ENCODE measurements around the gene OR4F6.

Gene OR4F6

DNA sequence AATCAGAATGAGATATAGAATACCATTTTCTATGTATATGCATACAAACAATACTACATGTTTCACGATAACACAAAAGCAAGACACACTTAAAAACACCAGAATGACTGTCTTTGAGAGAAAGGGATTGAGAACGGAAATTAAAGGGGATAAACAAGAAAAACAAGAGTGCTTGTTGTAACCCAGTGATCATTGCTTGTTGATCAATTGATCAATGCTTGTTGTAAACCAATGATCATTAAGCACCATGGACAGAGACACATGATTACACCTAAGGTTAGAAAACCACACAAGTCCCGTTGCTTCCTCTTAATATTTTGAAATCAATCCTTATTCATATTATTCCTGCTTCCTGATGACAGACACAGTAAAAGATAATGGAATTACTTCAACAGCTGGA lies 7.6 kb downstream of the OR4F6 start:
- no peak overlapping the region for H3K27ac Mint-ChIP-seq
- DNase-seq (no peak), ATAC-seq (replicated peaks) (no peak)
- H3K27me3 Mint-ChIP-seq: peaks cover 46 to 56% of the 10 kb centered on the region in 2 donors
- no peaks in the 10 kb centered on the region for H3K4me1 Mint-ChIP-seq (ENCODE audit: low read depth in 2 of 2)
- H3K36me3 Mint-ChIP-seq (ENCODE audit: insufficient read depth): no peaks in the 10 kb centered on the region
- H3K9me3 Mint-ChIP-seq: no peaks in the 10 kb centered on the region
- H3K4me3 Mint-ChIP-seq: no peak overlapping the region

DNA sequence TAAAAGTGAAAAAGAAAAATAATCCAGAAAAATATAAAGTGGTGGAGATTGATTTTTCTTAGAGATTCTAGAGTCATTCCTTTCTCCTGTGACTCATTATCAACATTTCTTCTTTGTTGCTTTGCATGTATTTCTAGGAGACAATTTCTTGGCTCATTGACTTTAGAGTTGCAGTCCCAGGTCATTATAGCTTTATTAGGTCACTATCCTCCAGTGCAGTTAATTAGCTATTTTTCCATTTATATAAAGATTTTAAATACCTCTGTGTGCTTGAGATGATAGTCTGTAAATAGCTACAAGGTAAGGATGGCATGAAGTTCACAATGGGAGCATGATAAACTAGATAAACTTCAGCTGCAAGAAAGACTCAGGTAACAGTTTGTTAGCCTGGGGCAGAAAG lies 8.6 kb downstream of the OR4F6 start, which contains the start of gene OR4F15:
OR4F15 (plus strand) TSS at position 301 of the 400 bp plus-strand sequence. CDS start 5,985 bp downstream, outside the sequence.
- Mint-ChIP-seq H3K27me3 (peaks cover 46 to 54% of the 10 kb centered on the region in 2 donors), H3K36me3 (ENCODE audit: insufficient read depth) (no peaks in the 10 kb centered on the region), H3K9me3 (no peaks in the 10 kb centered on the region), H3K4me1 (ENCODE audit: low read depth in 2 of 2) (no peaks in the 10 kb centered on the region), H3K27ac (no peak within 1 kb of the TSS), H3K4me3 (no peak within 1 kb of the TSS)
- ATAC-seq (replicated peaks) (no peak), DNase-seq (no peak)

DNA sequence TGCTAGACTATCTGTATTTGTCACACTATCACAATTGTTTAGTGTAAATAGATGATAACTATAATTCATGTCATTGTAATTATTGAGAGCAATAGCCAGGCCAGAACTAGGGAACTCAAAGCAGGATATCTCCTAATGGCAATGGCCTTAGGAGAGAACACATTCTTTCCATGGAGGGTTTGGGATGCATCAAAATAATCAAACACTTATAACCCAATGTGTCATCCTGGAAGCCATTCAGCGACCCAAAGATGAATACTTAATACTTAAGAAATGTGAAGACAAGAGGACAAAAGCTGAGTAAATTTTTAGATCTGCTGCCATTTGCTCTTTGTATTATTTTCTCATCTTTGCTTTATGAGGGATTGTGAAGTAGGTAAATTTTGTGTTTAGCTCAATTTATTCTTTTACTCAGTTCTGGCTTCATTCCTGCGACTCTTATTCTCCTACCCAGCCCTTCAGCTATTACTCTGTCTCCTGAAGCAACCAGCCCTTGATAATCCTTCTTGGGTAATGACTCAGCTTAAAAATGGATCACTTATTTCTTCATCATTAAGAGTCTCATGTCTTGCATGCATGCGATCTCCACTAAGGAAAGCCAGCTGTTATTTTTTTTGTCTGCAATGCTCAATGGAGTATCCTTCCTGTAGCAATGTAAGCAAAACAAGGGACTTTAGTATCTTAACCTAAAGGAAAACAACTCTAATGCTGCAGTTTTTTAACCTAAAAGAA lies 10.7 kb downstream of the OR4F6 start:
- no peak for ATAC-seq (replicated peaks)
- Mint-ChIP-seq H3K27me3 (peaks cover 52 to 61% of the 10 kb centered on the region in 2 donors), H3K4me1 (ENCODE audit: low read depth in 2 of 2) (no peaks in the 10 kb centered on the region), H3K9me3 (no peaks in the 10 kb centered on the region), H3K36me3 (ENCODE audit: insufficient read depth) (no peaks in the 10 kb centered on the region), H3K4me3 (no peak overlapping the region), H3K27ac (no peak overlapping the region)
- DNase-seq: no peak

DNA sequence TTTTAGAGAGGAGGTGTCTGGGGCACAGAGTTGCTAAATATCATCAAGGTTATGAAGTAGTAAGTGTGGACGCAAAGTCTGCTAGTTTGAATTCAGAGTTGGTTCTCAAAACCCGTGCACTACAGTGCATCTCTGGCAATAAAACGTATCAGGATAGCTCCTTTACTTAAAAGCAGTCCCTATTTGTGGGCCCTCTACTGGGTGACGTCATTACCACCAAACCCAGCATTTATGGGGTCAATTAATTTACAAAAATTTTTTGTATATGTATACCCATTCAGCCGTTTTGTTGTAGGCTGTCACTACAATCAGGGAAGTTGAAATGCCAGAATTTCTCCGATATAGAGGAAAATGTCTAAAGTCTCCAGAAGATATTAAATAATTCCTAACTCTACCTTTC lies 17.5 kb downstream of the OR4F6 start:
- Mint-ChIP-seq H3K4me3 (no peak overlapping the region), H3K9me3 (no peaks in the 10 kb centered on the region), H3K36me3 (ENCODE audit: insufficient read depth) (no peaks in the 10 kb centered on the region), H3K4me1 (ENCODE audit: low read depth in 2 of 2) (no peaks in the 10 kb centered on the region), H3K27ac (no peak overlapping the region), H3K27me3 (peaks cover 42 to 60% of the 10 kb centered on the region in 2 donors)
- DNase-seq (no peak), ATAC-seq (replicated peaks) (no peak)

DNA sequence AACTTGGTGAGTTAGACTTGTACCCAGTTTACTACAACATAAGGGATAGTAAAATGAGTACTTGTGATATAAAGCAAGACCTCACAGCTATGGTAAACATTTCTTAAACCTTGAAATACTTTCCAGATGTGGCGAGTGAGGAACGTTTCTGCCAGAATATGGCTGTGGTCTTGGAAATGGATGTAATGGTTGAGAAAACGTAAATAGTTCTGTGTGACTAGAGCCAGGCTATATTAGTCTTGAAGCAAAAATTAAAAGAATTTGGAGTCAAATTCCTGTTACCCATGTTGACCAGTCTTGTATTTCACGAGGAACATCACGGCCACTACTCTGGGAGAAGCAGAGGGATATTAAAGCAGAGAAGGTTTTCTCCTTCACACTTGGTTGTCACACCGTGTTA lies 23.9 kb downstream of the OR4F6 start:
- no peak overlapping the region for H3K27ac Mint-ChIP-seq
- peaks cover 50 to 80% of the 10 kb centered on the region in 2 donors for H3K27me3 Mint-ChIP-seq
- H3K9me3 Mint-ChIP-seq: peaks cover 2 to 3% of the 10 kb centered on the region in 2 donors

DNA sequence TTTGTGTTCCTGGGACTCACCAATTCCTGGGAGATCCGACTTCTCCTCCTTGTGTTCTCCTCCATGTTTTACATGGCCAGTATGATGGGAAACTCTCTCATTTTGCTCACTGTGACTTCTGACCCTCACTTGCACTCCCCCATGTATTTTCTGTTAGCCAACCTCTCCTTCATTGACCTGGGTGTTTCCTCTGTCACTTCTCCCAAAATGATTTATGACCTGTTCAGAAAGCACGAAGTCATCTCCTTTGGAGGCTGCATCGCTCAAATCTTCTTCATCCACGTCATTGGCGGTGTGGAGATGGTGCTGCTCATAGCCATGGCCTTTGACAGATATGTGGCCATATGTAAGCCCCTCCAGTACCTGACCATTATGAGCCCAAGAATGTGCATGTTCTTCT lies 25.5 kb downstream of the OR4F6 start:
- Mint-ChIP-seq H3K4me3 (no peak overlapping the region), H3K9me3 (peaks cover 3 to 11% of the 10 kb centered on the region in 2 donors), H3K4me1 (ENCODE audit: low read depth in 2 of 2) (no peaks in the 10 kb centered on the region), H3K27ac (no peak overlapping the region), H3K36me3 (ENCODE audit: insufficient read depth) (no peaks in the 10 kb centered on the region), H3K27me3 (peaks cover 51 to 74% of the 10 kb centered on the region in 2 donors)
- DNase-seq (no peak), ATAC-seq (replicated peaks) (no peak)

More for the DNA sequence above, 23.9 kb downstream of the OR4F6 start:
- Mint-ChIP-seq H3K36me3 (ENCODE audit: insufficient read depth) (no peaks in the 10 kb centered on the region), H3K4me3 (no peak overlapping the region), H3K4me1 (ENCODE audit: low read depth in 2 of 2) (no peaks in the 10 kb centered on the region)
- no peak for ATAC-seq (replicated peaks)
- DNase-seq: no peak

DNA sequence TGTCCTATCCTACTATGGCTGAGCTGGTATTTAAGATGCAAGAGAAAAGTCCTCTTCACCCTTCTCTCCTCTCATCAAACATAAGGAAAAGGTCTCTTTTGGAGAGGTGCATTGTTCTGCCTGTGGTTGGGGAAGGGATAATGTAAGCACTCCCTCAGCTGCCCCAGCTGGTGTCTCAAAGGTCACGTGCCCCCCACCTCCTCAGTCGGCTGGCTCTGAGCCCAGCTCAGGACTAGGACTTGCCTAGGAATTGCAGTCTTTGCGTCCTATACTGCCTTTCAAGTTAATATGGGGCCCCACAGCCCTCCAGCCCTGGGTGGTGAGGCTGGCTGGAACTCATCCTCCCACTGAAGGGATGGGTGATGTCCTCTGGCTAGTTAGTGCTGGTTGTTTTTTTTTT lies 38.3 kb downstream of the OR4F6 start:
- H3K9me3 Mint-ChIP-seq: no peaks in the 10 kb centered on the region
- ATAC-seq (replicated peaks) (no peak), DNase-seq (no peak)
- no peak overlapping the region for H3K4me3 Mint-ChIP-seq
- peaks cover 34 to 51% of the 10 kb centered on the region in 2 donors for H3K27me3 Mint-ChIP-seq
- H3K27ac Mint-ChIP-seq: no peak overlapping the region
- H3K36me3 Mint-ChIP-seq (ENCODE audit: insufficient read depth): no peaks in the 10 kb centered on the region
- H3K4me1 Mint-ChIP-seq (ENCODE audit: low read depth in 2 of 2): no peaks in the 10 kb centered on the region

DNA sequence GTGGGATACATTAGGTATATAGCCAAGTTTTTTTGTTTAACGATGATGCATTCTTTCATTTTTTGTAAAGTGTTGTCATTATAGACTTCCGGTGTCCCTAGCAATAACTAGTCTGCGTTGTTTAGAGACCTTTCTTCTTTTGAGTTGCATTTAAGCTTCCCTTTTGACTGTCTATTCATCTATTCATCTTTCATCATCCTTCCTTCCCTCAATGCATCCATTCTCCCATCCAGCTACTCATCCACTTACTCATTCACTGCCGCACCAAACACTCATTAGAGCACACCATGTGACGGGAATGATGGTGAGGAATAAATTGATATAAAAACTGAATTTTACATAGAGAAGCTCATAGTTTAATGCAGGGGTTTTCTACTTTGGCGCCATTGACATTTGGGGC lies 41.6 kb downstream of the OR4F6 start:
- Mint-ChIP-seq H3K4me3 (no peak overlapping the region), H3K27ac (no peak overlapping the region), H3K9me3 (no peaks in the 10 kb centered on the region), H3K27me3 (peaks cover 42 to 58% of the 10 kb centered on the region in 2 donors), H3K4me1 (ENCODE audit: low read depth in 2 of 2) (no peaks in the 10 kb centered on the region), H3K36me3 (ENCODE audit: insufficient read depth) (no peaks in the 10 kb centered on the region)
- ATAC-seq (replicated peaks) (no peak), DNase-seq (no peak)

DNA sequence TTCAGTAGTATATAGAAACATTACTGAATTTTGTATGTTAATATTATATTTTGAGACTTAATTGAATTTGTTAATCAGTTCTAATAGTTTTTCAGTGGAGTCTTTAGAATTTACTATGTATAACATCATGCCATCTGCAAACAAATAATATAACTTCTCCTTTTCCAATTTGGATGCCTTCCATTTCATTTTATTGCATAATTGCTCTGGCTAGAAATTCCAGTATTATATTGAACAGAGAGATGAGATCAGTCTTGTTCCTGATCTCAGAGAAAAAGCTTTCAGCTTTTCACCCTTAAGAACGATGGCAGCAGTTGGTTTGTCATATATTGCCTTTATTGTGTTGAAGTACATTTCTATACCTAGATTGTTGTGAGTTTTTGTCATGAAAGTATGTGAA lies 49.0 kb downstream of the OR4F6 start:
- Mint-ChIP-seq H3K36me3 (ENCODE audit: insufficient read depth) (no peaks in the 10 kb centered on the region), H3K4me1 (ENCODE audit: low read depth in 2 of 2) (no peaks in the 10 kb centered on the region), H3K4me3 (no peak overlapping the region), H3K9me3 (no peaks in the 10 kb centered on the region), H3K27me3 (peaks cover 42 to 52% of the 10 kb centered on the region in 2 donors), H3K27ac (no peak overlapping the region)
- ATAC-seq (replicated peaks): no peak
- DNase-seq: no peak
